Transverse colon (tissue), 4 donors: ENCODE data around the gene MCRIP2. TPM values are rescaled to one million over a fixed set of nuclear protein-coding genes. Genes with fewer than 3 reads are reported as not detected.

Experiments
- DNase-seq: peaks from one replicate; pipeline ENCODE4 v3.0.0-alpha.2; 2019
- H3K27ac ChIP-seq, 4 donors: fragments of 200-600 bp; sonication (generic); 2 replicates each; pipeline ENCODE4 v1.5.1; 2016 to 2018; ENCODE audit warnings: inconsistent platforms in 4 of 4
- H3K27me3 ChIP-seq: fragments of 200-600 bp; sonication (generic); 2 replicates; pipeline ENCODE4 v1.5.1; 2017; ENCODE audit warnings: inconsistent platforms
- H3K36me3 ChIP-seq, 4 donors: fragments of 200-600 bp; sonication (generic); 2 replicates each; pipeline ENCODE4 v1.5.1; 2017 to 2019; ENCODE audit warnings: inconsistent platforms in 4 of 4
- H3K4me1 ChIP-seq, 4 donors: fragments of 200-600 bp; sonication (generic); 2 replicates each; pipeline ENCODE4 v1.5.1; 2017 to 2020; ENCODE audit warnings: inconsistent platforms in 4 of 4
- H3K4me3 ChIP-seq, 4 donors: fragments of 200-600 bp; sonication (generic); 1 replicate in 1 of 4; 2 replicates in 3 of 4; pipeline versions ENCODE4 v1.5.1 to v1.6.1; 2017 to 2019; ENCODE audit warnings: inconsistent platforms in 4 of 4
- H3K9me3 ChIP-seq, 2 donors: fragments of 200-600 bp; sonication (generic); 2 replicates each; pipeline ENCODE4 v1.5.1; 2017 to 2019; ENCODE audit warnings: inconsistent platforms in 2 of 2
- EP300 ChIP-seq: sonication (generic); formaldehyde crosslinking; IDR thresholded peaks from one replicate; pipeline ENCODE4 v1.6.1; 2017; ENCODE audit warnings: antibody characterized with exemption, low read depth
- POLR2A ChIP-seq: fragments of 450-650 bp; IDR thresholded peaks from one replicate; pipeline ENCODE4 v1.6.1; 2016; ENCODE audit warnings: antibody characterized with exemption, mild to moderate bottlenecking, moderate library complexity
- POLR2AphosphoS5 ChIP-seq, 3 donors: sonication (generic); formaldehyde crosslinking; IDR thresholded peaks; one replicate each; pipeline ENCODE4 v1.6.1; 2016; ENCODE audit warnings: antibody characterized with exemption in 3 of 3
- WGBS, 2 donors: methylation state at CpG; one replicate each; pipeline ENCODE4 v1.1.5; 2018; ENCODE audit warnings: low coverage in 1 of 2; 5-methylcytosine and 5-hydroxymethylcytosine counted together
- in situ Hi-C, 4 donors: fragments of 200-750 bp; cut with MboI; loops; one replicate each; pipeline versions ENCODE4 v1.15.0 to v1.15.1; 2017; ENCODE audit warnings: low sequenced_read_pairs in 3 of 4, low pct_ligation_motif_present in 1 of 4, low pct_unique_long_range_greater_than_20kb in 1 of 4
- intact Hi-C: fragments of 100-400 bp; cut with DNase I; formaldehyde crosslinking; loops from one replicate; pipeline ENCODE4 v1.15.1; 2023; ENCODE audit warnings: low total_unique reads
- total RNA-seq, 4 donors: library from RNA; depleted of rRNA; stranded (reverse); fragments of >200 nt; gene quantifications; one replicate each; pipeline ENCODE4 v1.1.0, GENCODE V29; 2016
- TF ChIP-seq, protein P1 (sequence below), 5 experiments: fragments of 200-600 bp in 3 of 5; fragments of 450-650 bp in 2 of 5; sonication (generic) in 3 of 5; IDR thresholded peaks; 1 replicate in 2 of 5; 2 replicates in 3 of 5; pipeline ENCODE4 v1.5.1; 2016 to 2017; ENCODE audit warnings: antibody characterized with exemption in 5 of 5, inconsistent platforms in 3 of 5, mild to moderate bottlenecking in 2 of 5, moderate library complexity in 1 of 5

Gene MCRIP2
- total RNA-seq, 4 donors from 2014 or later, result 158 to 267 (median 211) TPM

DNA sequence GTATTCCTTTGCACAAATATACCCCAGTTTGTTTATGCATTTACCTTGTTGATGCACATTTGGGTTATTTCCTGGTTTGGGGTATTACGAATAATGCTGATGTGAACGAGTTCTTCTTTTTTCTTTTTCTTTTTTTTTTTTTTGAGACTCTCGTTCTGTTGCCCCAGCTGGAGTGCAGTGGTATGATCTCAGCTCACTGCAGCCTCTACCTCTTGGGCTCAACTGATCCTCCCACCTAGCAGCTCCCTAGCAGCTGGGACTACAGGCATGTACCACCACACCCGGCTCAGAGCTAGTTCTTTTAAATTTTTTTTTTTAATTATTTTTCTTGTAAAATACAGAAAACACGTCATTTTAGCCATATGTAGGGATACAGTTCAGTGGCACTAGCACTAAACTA lies 37.7 kb upstream of the MCRIP2 start:
- TF ChIP-seq, protein P1, sequence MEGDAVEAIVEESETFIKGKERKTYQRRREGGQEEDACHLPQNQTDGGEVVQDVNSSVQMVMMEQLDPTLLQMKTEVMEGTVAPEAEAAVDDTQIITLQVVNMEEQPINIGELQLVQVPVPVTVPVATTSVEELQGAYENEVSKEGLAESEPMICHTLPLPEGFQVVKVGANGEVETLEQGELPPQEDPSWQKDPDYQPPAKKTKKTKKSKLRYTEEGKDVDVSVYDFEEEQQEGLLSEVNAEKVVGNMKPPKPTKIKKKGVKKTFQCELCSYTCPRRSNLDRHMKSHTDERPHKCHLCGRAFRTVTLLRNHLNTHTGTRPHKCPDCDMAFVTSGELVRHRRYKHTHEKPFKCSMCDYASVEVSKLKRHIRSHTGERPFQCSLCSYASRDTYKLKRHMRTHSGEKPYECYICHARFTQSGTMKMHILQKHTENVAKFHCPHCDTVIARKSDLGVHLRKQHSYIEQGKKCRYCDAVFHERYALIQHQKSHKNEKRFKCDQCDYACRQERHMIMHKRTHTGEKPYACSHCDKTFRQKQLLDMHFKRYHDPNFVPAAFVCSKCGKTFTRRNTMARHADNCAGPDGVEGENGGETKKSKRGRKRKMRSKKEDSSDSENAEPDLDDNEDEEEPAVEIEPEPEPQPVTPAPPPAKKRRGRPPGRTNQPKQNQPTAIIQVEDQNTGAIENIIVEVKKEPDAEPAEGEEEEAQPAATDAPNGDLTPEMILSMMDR (IDR thresholded peaks at IDR 0.05), result no peak
- no peak for TF ChIP-seq POLR2A
- TF ChIP-seq POLR2AphosphoS5 (IDR thresholded peaks at IDR 0.05), result no peak
- 82 to 86% methylated on average over 2 to 5 of the region's 5 CpGs for WGBS, 2 donors
- in situ Hi-C loops, result loop anchor here in 1 of 4 donors (25.0 kb wide), 1 partner anchor 92 kb away; no protein-coding TSS in a partner anchor
- H3K27me3 ChIP-seq, result no peaks in the 10 kb centered on the region
- DNase-seq, result no peak
- H3K9me3 ChIP-seq, result no peaks in the 10 kb centered on the region
- intact Hi-C loops, result no loop called here
- no peaks in the 10 kb centered on the region for H3K36me3 ChIP-seq
- H3K27ac ChIP-seq, result no peak overlapping the region
- H3K4me3 ChIP-seq, result no peak overlapping the region
- H3K4me1 ChIP-seq, result no peaks in the 10 kb centered on the region

DNA sequence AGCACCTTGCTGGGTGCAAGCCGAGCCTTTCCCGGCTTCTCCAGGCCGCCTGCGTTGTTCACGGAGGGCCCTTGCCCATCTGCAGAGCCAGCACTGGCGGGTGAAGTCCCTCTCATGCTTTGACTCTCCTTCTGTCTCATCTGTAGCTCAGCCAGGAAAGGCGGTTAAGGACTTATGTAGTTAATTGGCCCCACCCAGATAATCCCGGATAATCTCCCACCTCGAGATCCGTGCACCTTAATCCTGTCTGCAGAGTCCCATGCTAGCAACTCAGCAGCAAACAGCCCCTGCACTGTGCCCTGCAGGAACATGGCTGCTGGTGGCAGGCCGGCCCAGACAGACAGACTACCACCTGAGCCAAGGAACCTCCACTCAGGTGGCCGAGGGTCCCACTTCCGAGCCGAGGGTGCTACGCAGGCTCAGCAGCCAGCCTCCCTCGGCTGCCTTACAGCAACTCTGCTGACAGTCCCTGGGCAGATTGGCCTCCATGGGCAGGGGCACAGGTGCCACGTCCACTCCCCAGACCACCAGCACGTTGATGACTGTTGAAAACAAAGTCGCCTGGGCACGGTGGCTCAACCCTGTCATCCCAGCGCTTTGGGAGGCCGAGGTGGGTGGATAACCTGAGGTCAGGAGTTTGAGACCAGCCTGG lies 34.8 kb upstream of the MCRIP2 start:
- in situ Hi-C loops, result loop anchor here in 1 of 4 donors (25.0 kb wide), 1 partner anchor 94 kb away; no protein-coding TSS in a partner anchor
- H3K27ac ChIP-seq, result no peak overlapping the region
- H3K27me3 ChIP-seq, result no peaks in the 10 kb centered on the region
- no peaks in the 10 kb centered on the region for H3K9me3 ChIP-seq
- H3K4me3 ChIP-seq, result no peak overlapping the region
- no peak for TF ChIP-seq EP300
- TF ChIP-seq POLR2A, result no peak
- TF ChIP-seq POLR2AphosphoS5 (IDR thresholded peaks at IDR 0.05), result no peak
- TF ChIP-seq, protein P1 (IDR thresholded peaks at IDR 0.05), result no peak
- DNase-seq, result no peak
- peaks cover 0 to 17% (median 11%) of the 10 kb centered on the region in 4 donors for H3K4me1 ChIP-seq
- 97 to 100% methylated on average over 1 to 20 of the region's 22 CpGs for WGBS, 2 donors
- intact Hi-C loops, result no loop called here
- H3K36me3 ChIP-seq, result no peaks in the 10 kb centered on the region

DNA sequence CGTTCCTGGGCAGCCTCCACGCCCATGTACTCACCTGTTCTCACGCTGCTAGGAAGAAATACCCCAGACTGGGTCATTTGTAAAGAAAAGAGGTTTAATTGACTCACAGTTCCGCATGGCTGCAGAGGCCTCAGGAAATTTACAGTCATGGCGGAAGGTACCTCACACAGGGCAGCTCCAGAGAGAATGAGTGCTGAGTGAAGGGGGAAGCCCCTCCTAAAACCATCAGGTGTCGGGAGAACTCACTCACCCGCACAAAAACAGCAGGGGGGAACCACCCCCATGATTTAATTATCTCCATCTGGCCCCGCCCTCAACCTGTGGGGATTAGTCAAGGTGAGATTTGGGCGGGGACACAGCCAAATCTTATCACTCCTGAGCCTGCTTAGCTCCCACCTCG lies 33.6 kb upstream of the MCRIP2 start:
- H3K4me3 ChIP-seq, result no peak overlapping the region
- H3K4me1 ChIP-seq, result peaks cover 0 to 17% (median 11%) of the 10 kb centered on the region in 4 donors
- no peak for DNase-seq
- TF ChIP-seq EP300 (no peak), POLR2A (no peak)
- no peaks in the 10 kb centered on the region for H3K36me3 ChIP-seq
- 64% methylated on average over 10 of the region's 10 CpGs; no CpG with 5 or more reads in 1 of the 2 donors for WGBS, 2 donors
- no peak overlapping the region for H3K27ac ChIP-seq
- H3K27me3 ChIP-seq, result no peaks in the 10 kb centered on the region
- H3K9me3 ChIP-seq, result no peaks in the 10 kb centered on the region
- intact Hi-C loops, result no loop called here
- in situ Hi-C loops, result loop anchor here in 1 of 4 donors (25.0 kb wide), 1 partner anchor 96 kb away; no protein-coding TSS in a partner anchor

DNA sequence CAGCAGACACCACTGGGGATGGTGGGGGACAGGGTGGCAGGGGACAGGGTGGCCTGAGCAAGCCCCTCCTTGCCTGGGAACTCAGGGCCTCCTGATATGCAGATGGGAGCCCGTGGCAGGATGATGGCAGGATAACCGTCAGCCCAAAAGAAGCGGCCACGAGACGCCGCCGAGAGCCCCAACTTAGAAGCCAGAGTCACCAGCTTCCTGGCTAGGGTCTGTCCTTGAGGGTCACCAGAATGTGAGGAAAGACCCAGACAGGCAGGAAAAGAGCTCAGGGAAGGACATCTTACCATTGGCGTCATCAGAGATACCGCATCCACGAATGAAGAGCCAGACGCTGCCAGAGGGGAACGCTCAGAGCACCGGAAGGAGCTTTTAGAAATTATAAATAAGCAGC lies 32.3 kb upstream of the MCRIP2 start:
- Histone ChIP-seq H3K9me3 (no peaks in the 10 kb centered on the region), H3K4me3 (no peak overlapping the region), H3K4me1 (peaks cover 0 to 17% (median 11%) of the 10 kb centered on the region in 4 donors), H3K36me3 (no peaks in the 10 kb centered on the region), H3K27me3 (no peaks in the 10 kb centered on the region), H3K27ac (no peak overlapping the region)
- intact Hi-C loops (no loop called here), in situ Hi-C loops (loop anchor here in 1 of 4 donors (25.0 kb wide), 1 partner anchor 97 kb away; no protein-coding TSS in a partner anchor)
- TF ChIP-seq EP300 (no peak), POLR2AphosphoS5 (IDR thresholded peaks at IDR 0.05) (no peak), POLR2A (no peak)
- TF ChIP-seq, protein P1 (IDR thresholded peaks at IDR 0.05), result no peak
- 95 to 97% methylated on average over 6 to 12 of the region's 13 CpGs for WGBS, 2 donors
- DNase-seq, result no peak
